ENCODE results near the gene EDEM2. TPM values are rescaled to one million over a fixed set of nuclear protein-coding genes. Genes with fewer than 3 reads are reported as not detected.

The EDEM2 gene
- total RNA-seq, 1 donor from 2014 or later: 40.1 TPM

DNA sequence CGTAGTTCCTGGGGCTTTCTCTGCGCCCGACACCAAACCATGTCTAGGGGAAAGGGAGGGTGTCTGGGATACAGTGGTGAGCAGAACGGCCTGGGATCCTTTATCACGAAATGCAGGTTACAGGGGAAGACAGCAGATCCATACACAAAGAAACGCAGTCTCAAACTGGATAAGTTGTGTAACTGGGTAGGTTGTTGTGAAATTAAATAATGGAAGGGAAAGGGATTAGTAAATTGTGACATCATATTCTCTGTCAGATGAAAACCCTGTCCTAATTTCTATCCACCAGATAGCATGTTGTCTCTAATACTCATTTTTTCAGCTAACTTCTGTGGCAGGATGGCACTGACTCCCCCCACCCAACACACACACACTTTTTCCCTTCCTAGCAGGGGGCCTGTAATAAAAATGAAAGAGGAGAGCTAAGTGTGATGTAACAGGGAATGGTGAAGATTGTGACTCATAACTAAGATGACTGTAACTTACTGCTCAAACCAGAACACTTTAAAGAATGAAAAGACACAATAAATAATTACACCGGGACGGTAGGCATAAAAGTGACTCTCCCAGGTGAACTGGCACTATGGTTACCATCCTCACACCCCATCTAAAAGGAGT is 53.8 kb downstream of the EDEM2 start:
- H3K36me3 Mint-ChIP-seq (ENCODE audit: insufficient read depth): peaks cover 3% of the 10 kb centered on the region
- H3K27me3 Mint-ChIP-seq: no peaks in the 10 kb centered on the region
- H3K4me1 Mint-ChIP-seq (ENCODE audit: low read depth): peaks cover 21% of the 10 kb centered on the region
- no peaks in the 10 kb centered on the region for H3K9me3 Mint-ChIP-seq (ENCODE audit: low read depth)
- no peak for TF ChIP-seq CTCF (IDR thresholded peaks at IDR 0.05; ENCODE audit: unreplicated experiment)
- H3K27ac Mint-ChIP-seq: peak overlapping the region; percentile 91
- peak overlapping the region; percentile 79 for H3K4me3 Mint-ChIP-seq (ENCODE audit: low read depth)
- no peak for DNase-seq (ENCODE audit: low spot score, unreplicated experiment)

DNA sequence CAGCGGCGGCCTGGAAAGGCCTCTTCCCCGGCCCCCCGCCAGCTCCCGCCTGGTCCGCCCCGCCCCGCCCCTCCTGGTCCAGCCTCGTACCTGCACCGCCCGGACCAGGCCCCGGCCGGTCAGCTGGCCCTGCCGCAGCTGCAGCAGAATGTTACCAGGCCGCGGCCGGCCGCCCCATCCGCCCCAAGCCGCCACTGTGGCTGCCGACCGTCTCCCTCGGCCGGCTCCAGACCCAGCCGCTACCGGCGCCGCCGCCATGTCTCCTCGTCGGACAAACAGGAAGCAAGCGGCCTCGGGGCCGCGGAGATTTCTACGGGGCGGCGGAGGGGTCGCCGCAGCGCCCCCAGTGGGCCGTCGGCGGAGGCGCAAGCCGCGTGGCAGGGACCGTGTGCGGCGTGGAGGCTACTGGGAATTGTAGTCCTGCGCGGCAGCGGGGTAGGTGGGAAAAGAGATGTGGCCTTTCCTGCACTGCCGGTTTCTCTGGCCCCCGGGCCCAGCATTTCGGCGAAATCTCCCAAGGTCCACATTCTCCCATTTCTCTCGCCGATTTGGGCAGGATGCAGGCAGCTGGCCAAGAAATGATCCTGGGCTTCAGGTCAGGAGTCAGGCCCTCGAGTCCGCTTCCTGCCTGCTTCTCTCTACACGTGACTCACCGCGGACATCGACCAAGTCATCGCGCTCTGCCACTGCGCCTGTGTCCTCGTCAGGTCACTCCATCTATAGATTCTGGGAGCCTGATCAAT is 54.4 kb downstream of the EDEM2 start, which contains the start of gene TRPC4AP:
TSS of gene TRPC4AP (minus strand) at position 284 of the 743 bp plus-strand sequence. CDS start at position 258, 26 bp downstream.
- TF ChIP-seq CTCF (IDR thresholded peaks at IDR 0.05; ENCODE audit: unreplicated experiment): peak; percentile 100
- peak; percentile 92 for DNase-seq (ENCODE audit: low spot score, unreplicated experiment)
- peaks cover 25% of the 10 kb centered on the region for H3K4me1 Mint-ChIP-seq (ENCODE audit: low read depth)
- H3K27ac Mint-ChIP-seq: peak within 1 kb of the TSS; percentile 94
- H3K9me3 Mint-ChIP-seq (ENCODE audit: low read depth): no peaks in the 10 kb centered on the region
- peak within 1 kb of the TSS; percentile 79 for H3K4me3 Mint-ChIP-seq (ENCODE audit: low read depth)
- H3K36me3 Mint-ChIP-seq (ENCODE audit: insufficient read depth): peaks cover 3% of the 10 kb centered on the region
- H3K27me3 Mint-ChIP-seq: no peaks in the 10 kb centered on the region

- Mint-ChIP-seq H3K27me3 (no peaks in the 10 kb centered on the region), H3K27ac (peak overlapping the region; percentile 94), H3K9me3 (ENCODE audit: low read depth) (no peaks in the 10 kb centered on the region), H3K36me3 (ENCODE audit: insufficient read depth) (peaks cover 5% of the 10 kb centered on the region), H3K4me1 (ENCODE audit: low read depth) (peaks cover 29% of the 10 kb centered on the region), H3K4me3 (ENCODE audit: low read depth) (peak overlapping the region; percentile 79)
- no peak for DNase-seq (ENCODE audit: low spot score, unreplicated experiment)
- TF ChIP-seq CTCF (IDR thresholded peaks at IDR 0.05; ENCODE audit: unreplicated experiment): no peak
Observed at GRCh38 chr20:35091816-35092523, 55.2 kb downstream of the EDEM2 start.

DNA sequence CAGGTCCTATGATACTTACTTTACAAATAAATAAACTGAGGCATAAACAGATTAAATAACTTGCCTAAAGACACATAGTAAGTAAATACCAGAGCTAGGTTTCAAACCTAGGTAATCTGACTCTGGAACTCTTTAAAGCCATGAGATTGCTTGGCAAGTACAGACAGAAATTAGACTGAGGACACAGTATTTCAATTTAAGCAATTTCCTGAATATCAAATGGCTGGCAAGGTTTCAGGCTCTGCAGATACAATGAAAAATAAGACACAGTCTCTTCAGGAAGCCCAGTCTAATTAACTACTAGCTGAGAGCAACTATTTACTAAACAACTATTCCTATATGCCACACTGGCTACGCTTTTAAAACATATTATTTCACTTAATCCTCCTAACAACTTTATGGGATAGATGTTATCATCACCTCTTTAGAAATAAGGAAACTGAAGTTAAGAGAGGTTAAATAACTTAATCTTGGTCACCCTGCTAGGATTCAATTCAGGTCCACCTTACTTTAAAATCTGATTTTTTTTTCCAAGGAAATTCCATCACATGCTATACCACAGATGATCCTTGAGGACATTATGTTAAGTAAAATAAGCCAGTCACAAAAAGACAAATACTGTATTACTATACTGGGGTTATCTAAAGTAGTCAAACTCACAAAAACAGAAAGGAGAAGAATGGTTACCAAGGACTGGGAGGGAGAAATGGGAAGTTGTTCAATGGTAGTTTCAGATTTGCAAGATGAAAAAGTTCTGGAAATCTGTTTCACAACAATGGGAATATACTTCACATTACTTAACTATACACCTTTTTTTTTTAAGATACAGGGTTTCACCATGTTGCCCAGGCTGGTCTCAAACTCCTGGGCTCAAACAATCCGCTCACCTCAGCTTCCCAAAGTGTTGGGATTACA is 58.6 kb downstream of the EDEM2 start:
- no peak for TF ChIP-seq CTCF (IDR thresholded peaks at IDR 0.05; ENCODE audit: unreplicated experiment)
- H3K27ac Mint-ChIP-seq: peak overlapping the region; percentile 12
- H3K4me3 Mint-ChIP-seq (ENCODE audit: low read depth): no peak overlapping the region
- no peaks in the 10 kb centered on the region for H3K9me3 Mint-ChIP-seq (ENCODE audit: low read depth)
- no peaks in the 10 kb centered on the region for H3K27me3 Mint-ChIP-seq
- peaks cover 29% of the 10 kb centered on the region for H3K4me1 Mint-ChIP-seq (ENCODE audit: low read depth)
- H3K36me3 Mint-ChIP-seq (ENCODE audit: insufficient read depth): peaks cover 6% of the 10 kb centered on the region
- no peak for DNase-seq (ENCODE audit: low spot score, unreplicated experiment)

Data from progenitor cell of endocrine pancreas (in vitro differentiated cells).